Astrocyte of the cerebellum (primary cell): ENCODE data around the gene IL13.

ENCODE experiments used
- DNase-seq: peaks from one replicate; pipeline ENCODE4 v3.0.0-alpha.2; 2011; ENCODE audit warnings: low read depth
- H3K4me3 ChIP-seq: 2 replicates; pipeline ENCODE4 v1.5.1; 2011; ENCODE audit warnings: mild to moderate bottlenecking, low read depth, low read length, moderate library complexity
- in situ Hi-C: cut with HindIII; loops from 2 replicates; pipeline ENCODE4 v1.10.0; 2017; ENCODE audit warnings: low sequenced_read_pairs
- TF ChIP-seq, protein P1 (sequence below): IDR thresholded peaks from 2 replicates; pipeline ENCODE4 v1.5.1; 2012; ENCODE audit warnings: low read length, low read depth, moderate library complexity, mild to moderate bottlenecking; ENCODE audit errors: missing control alignments

The IL13 gene

DNA sequence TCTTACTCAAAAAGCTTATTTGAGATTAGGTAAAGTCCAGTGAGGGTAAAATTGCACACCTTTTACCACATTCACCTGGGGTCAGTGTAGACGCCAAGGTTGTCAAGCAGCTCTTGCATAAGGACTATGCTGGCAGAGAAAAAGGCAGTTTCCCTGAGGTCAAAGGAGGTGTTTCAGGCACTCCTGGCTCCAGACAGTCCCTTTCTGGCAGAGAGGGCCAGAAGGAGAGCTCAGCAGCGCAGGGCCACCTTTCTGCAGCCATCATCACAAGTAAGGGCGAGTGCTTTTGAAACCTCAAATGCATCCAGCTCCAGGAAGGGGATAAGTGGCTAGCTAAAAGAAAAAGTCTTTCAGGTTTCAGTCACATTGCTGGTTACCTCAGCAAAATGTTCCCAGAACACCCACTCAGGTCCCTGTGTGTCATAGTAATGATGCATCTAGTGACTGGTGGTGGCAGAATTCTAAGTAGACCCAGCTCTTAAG lies 16.7 kb upstream of the IL13 start:
- no peak overlapping the region for H3K4me3 ChIP-seq
- in situ Hi-C loops: no loop called here
- DNase-seq: no peak
- TF ChIP-seq, protein P1, sequence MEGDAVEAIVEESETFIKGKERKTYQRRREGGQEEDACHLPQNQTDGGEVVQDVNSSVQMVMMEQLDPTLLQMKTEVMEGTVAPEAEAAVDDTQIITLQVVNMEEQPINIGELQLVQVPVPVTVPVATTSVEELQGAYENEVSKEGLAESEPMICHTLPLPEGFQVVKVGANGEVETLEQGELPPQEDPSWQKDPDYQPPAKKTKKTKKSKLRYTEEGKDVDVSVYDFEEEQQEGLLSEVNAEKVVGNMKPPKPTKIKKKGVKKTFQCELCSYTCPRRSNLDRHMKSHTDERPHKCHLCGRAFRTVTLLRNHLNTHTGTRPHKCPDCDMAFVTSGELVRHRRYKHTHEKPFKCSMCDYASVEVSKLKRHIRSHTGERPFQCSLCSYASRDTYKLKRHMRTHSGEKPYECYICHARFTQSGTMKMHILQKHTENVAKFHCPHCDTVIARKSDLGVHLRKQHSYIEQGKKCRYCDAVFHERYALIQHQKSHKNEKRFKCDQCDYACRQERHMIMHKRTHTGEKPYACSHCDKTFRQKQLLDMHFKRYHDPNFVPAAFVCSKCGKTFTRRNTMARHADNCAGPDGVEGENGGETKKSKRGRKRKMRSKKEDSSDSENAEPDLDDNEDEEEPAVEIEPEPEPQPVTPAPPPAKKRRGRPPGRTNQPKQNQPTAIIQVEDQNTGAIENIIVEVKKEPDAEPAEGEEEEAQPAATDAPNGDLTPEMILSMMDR: no peak

DNA sequence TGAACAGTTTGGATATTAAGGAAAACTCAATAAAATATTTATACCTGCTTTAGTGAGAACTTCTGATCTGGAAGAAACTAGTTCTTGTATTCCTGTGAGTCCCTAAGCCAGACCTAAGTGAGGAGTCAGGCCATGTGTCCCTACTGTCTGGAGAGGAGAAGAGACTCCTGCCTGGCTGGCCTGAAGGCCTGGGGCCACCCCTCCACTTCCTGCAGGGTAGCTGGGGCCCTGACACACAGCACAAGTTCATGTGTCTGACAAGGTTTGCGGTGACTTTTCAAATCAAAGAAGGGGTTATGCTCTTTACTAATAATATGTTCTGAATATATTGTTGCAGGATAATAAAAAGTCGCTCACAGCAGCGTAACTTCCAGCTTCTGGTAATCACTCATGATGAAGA lies 16.1 kb upstream of the IL13 start:
- H3K4me3 ChIP-seq: no peak overlapping the region
- in situ Hi-C loops: no loop called here
- DNase-seq: no peak
- TF ChIP-seq, protein P1: no peak

DNA sequence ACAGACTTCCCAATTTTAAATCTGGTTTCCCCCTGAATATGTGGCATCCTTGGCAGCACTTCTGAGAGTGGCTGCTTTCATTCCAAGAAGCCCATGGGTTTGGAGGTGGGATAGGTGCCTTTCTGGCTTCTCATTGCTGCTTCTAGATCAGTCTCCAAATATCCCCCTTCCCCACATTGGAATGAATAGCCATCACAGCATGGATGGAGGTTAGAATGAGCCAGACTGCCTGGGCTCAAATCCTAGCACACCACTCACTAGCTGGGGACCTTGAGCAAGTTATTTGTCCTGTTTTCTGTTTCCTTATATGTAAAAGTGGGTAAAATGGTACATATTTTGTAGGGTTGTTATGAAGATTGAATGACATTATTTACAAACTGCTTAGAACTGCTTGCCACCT lies 13.8 kb upstream of the IL13 start:
- TF ChIP-seq, protein P1: no peak

DNA sequence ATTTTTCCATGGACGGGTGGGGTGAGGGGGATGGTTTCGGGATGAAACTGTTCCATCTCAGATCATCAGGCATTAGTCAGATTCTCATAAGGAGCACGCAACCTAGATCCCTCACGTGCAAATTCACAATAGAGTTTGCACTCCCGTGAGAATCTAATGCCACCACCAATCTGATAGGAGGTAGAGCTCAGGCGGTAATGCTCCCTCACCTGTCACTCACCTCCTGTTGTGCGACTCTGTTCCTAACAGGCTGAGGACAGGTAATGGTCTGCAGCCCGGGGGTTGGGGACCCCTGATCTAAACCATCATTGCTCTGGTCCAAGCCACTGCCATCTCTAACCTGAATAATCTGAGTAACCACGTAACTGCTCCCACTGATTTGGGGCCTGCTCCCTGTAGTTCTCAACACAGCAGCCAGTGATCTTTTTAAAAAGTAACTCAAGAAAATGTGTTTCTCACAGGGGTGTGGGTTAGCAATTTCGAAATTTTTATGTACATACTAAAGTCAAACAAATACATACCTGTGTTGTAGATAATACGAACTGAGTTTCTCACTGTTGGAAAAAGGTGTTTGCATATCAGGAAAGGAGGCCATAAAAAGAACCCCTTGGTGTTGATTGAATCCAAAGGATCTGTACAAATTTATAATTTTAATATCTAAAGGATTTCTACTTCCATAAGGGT lies 11.2 kb upstream of the IL13 start:
- DNase-seq: no peak
- in situ Hi-C loops: no loop called here
- TF ChIP-seq, protein P1: no peak
- no peak overlapping the region for H3K4me3 ChIP-seq

More for the DNA sequence above, 13.8 kb upstream of the IL13 start:
- no peak overlapping the region for H3K4me3 ChIP-seq
- in situ Hi-C loops: no loop called here
- no peak for DNase-seq

DNA sequence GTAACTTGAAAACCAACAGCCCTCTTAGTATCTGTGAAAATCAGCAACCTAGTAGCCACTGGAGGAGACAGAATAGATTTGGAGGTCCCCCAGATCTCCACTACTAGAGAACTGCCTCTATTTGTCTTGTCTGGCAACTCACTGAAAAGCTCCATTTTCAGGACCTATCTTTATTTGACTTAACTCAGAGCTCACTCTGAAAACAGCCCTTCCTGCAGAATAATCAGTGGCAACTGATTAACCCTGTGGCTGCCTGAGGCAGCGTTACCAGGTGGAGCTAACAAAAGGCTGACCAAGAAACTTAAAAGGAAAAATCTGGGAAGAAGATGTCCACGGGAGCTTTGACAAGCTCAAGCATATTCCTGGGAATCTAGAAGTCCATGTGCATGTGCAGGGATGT lies 10.5 kb upstream of the IL13 start:
- H3K4me3 ChIP-seq: no peak overlapping the region
- in situ Hi-C loops: no loop called here
- TF ChIP-seq, protein P1: no peak
- DNase-seq: no peak

DNA sequence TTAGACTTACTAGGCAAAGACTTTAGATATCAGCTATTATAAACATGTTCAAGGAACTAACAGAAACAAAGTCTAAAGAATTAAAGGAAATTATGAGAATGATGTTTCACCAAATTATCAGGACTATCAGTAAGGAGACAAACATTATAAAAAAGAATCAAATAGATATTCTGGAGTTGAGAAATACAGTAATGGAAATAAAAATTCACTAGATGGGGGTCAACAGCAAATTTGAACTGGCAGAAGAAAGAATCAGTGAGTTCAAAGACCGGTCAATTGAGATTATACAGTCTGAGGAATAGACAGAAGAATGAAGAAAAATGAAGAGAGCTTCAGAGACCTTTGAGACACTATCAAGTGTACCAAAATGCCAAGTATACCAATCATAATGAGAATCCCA lies 9.6 kb upstream of the IL13 start:
- H3K4me3 ChIP-seq: no peak overlapping the region
- TF ChIP-seq, protein P1: no peak
- no peak for DNase-seq
- in situ Hi-C loops: no loop called here
